HepG2 (cell line): Measurements from ENCODE around the gene FETUB. TPM values are rescaled to one million over a fixed set of nuclear protein-coding genes. Genes with fewer than 3 reads are reported as not detected.

ENCODE experiments used
- EHMT2 ChIP-seq: fragments of 200-600 bp; sonication (generic); IDR thresholded peaks from 2 replicates; pipeline ENCODE4 v1.7.0; 2017; ENCODE audit warnings: antibody characterized with exemption, low read depth, low read length, borderline replicate concordance
- FOXA3 ChIP-seq: IDR thresholded peaks from 2 replicates; pipeline ENCODE4 v1.6.1; 2016; ENCODE audit warnings: missing genetic modification reagents, missing compliant biosample characterization
- KAT7 ChIP-seq: IDR thresholded peaks from 2 replicates; pipeline ENCODE4 v1.6.1; 2018; ENCODE audit warnings: borderline replicate concordance, missing compliant biosample characterization
- MTA1 ChIP-seq: sonication (generic); formaldehyde crosslinking; IDR thresholded peaks from 2 replicates; pipeline ENCODE4 v1.4.0; 2020; ENCODE audit warnings: missing genetic modification reagents, mild to moderate bottlenecking, borderline replicate concordance
- NCOA1 ChIP-seq: sonication (generic); formaldehyde crosslinking; IDR thresholded peaks from 2 replicates; pipeline ENCODE4 v1.9.0; 2021; ENCODE audit warnings: missing genetic modification reagents
- NRL ChIP-seq: sonication (generic); formaldehyde crosslinking; IDR thresholded peaks from 2 replicates; pipeline ENCODE4 v1.5.0; 2020; ENCODE audit warnings: missing genetic modification reagents, mild to moderate bottlenecking, moderate library complexity, borderline replicate concordance
- RFXAP ChIP-seq: sonication (generic); formaldehyde crosslinking; IDR thresholded peaks from 2 replicates; pipeline ENCODE4 v1.4.0; 2020; ENCODE audit warnings: missing genetic modification reagents, borderline replicate concordance
- TAF1 ChIP-seq: sonication (generic); formaldehyde crosslinking; IDR thresholded peaks from 2 replicates; pipeline ENCODE4 v1.4.0; 2020; ENCODE audit warnings: missing genetic modification reagents
- ZNF670 ChIP-seq: sonication (generic); formaldehyde crosslinking; IDR thresholded peaks from 2 replicates; pipeline ENCODE4 v1.8.0; 2022; ENCODE audit warnings: mild to moderate bottlenecking, missing genetic modification reagents, borderline replicate concordance
- polyA plus RNA-seq, 8 experiments: library from polyadenylated mRNA; depleted of rRNA in 3 of 8; stranded (reverse) in 7 of 8; unstranded in 1 of 8; fragments of >200 nt; fragmentation: Illumina TruSeq in 4 of 8; extraction: Trizol in 4 of 8; gene quantifications; 2 replicates each; pipeline versions ENCODE4 v1.2.1 to v1.2.3, GENCODE V29; 2011 to 2016; ENCODE audit warnings: low read depth in 4 of 8, missing spikeins in 1 of 8, mixed read lengths in 1 of 8; ENCODE audit not compliant: insufficient read depth in 1 of 8
- total RNA-seq, 5 experiments: library from RNA; depleted of rRNA; stranded (reverse); fragments of >200 nt; fragmentation: Illumina TruSeq; extraction: Trizol; gene quantifications; 2 replicates each; pipeline ENCODE4 v1.2.3, GENCODE V29; 2016; ENCODE audit warnings: low read depth in 1 of 5
- TF ChIP-seq, protein P1 (sequence below): sonication (generic); formaldehyde crosslinking; IDR thresholded peaks from 2 replicates; pipeline ENCODE4 v1.5.1; 2020; ENCODE audit warnings: mild to moderate bottlenecking, missing genetic modification reagents, borderline replicate concordance
- TF ChIP-seq, protein P2 (sequence below): sonication (generic); formaldehyde crosslinking; IDR thresholded peaks from 2 replicates; pipeline ENCODE4 v1.5.0; 2020; ENCODE audit warnings: mild to moderate bottlenecking, missing genetic modification reagents
- TF ChIP-seq, protein P3 (sequence below): sonication (generic); formaldehyde crosslinking; conservative IDR thresholded peaks from 2 replicates; pipeline ENCODE4 v1.4.0; 2020; ENCODE audit warnings: missing genetic modification reagents
- TF ChIP-seq, protein P4 (sequence below): sonication (generic); IDR thresholded peaks from 2 replicates; pipeline ENCODE4 v1.6.1; 2016; ENCODE audit warnings: low read depth, borderline replicate concordance
- TF ChIP-seq, protein P5 (sequence below): sonication (generic); formaldehyde crosslinking; IDR thresholded peaks from 2 replicates; pipeline ENCODE4 v1.4.0; 2020; ENCODE audit warnings: low read depth, missing genetic modification reagents

The FETUB gene
- total and polyA plus RNA-seq, 2 of the 13 experiments (the other 11 are each of a cell fraction or from before 2014, with no cell fraction given) = 2.1 to 4.4 TPM

DNA sequence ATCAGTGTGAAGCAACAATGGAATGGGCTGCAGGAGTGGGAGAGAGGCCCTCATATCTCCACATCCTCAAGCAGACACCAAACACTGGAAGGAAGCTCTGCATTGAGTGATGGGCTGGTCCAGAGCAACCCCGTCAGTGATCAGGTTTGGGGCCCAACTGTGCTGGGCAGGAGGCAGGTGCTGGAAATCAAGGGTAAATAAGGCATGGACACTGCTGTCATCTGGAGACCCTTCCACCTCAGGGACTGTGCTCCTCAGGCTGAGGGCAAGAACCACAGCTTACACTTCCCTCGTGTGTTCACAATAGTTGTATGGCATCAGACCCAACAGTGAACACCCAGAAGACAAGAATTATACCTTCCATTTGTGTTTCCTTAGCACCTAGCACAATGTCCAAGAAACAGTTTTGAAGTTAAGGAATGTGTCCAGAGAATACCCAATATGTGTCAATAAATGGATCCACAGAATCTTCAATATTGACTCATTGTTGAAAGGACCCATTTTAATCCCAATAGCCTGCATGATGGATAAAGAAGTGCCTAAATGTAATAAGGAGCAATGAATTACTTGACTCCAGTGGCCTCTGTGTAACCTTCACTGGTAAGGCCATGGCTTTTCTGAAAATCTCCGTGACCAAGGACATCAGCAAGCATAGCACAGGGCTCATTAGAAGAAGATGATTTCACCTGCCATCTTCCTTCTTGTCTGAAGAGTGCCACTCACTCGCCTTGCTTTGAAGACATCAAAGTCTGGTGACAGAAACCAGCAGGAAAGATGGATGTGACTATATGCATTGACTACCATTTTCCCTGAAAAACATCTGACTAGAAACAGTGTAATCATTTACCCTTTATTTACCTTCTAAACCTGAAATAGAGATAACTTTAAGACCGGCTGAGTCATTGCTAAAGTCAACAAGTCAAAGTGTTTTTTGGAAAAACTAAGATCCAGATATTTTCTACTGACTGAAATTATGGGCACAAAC, 34.3 kb upstream of the FETUB start (continued):
- TF ChIP-seq, protein P1, sequence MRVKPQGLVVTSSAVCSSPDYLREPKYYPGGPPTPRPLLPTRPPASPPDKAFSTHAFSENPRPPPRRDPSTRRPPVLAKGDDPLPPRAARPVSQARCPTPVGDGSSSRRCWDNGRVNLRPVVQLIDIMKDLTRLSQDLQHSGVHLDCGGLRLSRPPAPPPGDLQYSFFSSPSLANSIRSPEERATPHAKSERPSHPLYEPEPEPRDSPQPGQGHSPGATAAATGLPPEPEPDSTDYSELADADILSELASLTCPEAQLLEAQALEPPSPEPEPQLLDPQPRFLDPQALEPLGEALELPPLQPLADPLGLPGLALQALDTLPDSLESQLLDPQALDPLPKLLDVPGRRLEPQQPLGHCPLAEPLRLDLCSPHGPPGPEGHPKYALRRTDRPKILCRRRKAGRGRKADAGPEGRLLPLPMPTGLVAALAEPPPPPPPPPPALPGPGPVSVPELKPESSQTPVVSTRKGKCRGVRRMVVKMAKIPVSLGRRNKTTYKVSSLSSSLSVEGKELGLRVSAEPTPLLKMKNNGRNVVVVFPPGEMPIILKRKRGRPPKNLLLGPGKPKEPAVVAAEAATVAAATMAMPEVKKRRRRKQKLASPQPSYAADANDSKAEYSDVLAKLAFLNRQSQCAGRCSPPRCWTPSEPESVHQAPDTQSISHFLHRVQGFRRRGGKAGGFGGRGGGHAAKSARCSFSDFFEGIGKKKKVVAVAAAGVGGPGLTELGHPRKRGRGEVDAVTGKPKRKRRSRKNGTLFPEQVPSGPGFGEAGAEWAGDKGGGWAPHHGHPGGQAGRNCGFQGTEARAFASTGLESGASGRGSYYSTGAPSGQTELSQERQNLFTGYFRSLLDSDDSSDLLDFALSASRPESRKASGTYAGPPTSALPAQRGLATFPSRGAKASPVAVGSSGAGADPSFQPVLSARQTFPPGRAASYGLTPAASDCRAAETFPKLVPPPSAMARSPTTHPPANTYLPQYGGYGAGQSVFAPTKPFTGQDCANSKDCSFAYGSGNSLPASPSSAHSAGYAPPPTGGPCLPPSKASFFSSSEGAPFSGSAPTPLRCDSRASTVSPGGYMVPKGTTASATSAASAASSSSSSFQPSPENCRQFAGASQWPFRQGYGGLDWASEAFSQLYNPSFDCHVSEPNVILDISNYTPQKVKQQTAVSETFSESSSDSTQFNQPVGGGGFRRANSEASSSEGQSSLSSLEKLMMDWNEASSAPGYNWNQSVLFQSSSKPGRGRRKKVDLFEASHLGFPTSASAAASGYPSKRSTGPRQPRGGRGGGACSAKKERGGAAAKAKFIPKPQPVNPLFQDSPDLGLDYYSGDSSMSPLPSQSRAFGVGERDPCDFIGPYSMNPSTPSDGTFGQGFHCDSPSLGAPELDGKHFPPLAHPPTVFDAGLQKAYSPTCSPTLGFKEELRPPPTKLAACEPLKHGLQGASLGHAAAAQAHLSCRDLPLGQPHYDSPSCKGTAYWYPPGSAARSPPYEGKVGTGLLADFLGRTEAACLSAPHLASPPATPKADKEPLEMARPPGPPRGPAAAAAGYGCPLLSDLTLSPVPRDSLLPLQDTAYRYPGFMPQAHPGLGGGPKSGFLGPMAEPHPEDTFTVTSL (CRISPR knock-in tag) = peak; percentile 94
- TF ChIP-seq, protein P2, sequence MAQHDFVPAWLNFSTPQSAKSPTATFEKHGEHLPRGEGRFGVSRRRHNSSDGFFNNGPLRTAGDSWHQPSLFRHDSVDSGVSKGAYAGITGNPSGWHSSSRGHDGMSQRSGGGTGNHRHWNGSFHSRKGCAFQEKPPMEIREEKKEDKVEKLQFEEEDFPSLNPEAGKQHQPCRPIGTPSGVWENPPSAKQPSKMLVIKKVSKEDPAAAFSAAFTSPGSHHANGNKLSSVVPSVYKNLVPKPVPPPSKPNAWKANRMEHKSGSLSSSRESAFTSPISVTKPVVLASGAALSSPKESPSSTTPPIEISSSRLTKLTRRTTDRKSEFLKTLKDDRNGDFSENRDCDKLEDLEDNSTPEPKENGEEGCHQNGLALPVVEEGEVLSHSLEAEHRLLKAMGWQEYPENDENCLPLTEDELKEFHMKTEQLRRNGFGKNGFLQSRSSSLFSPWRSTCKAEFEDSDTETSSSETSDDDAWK = no peak
- TF ChIP-seq RFXAP (CRISPR knock-in tag) (0 out of 2 replicates have a peak, but pooled peaks have one; percentile 50), NRL (no peak), FOXA3 (CRISPR knock-in tag) (peak; percentile 99), TAF1 (CRISPR knock-in tag) (0 out of 2 replicates have a peak, but pooled peaks have one; percentile 19), NCOA1 (CRISPR knock-in tag) (no peak), ZNF670 (CRISPR knock-in tag) (0 out of 2 replicates have a peak, but pooled peaks have one; percentile 71), MTA1 (CRISPR knock-in tag) (no peak), EHMT2 (peak; percentile 83), KAT7 (CRISPR knock-in tag) (peak; percentile 66)
- TF ChIP-seq, protein P3, sequence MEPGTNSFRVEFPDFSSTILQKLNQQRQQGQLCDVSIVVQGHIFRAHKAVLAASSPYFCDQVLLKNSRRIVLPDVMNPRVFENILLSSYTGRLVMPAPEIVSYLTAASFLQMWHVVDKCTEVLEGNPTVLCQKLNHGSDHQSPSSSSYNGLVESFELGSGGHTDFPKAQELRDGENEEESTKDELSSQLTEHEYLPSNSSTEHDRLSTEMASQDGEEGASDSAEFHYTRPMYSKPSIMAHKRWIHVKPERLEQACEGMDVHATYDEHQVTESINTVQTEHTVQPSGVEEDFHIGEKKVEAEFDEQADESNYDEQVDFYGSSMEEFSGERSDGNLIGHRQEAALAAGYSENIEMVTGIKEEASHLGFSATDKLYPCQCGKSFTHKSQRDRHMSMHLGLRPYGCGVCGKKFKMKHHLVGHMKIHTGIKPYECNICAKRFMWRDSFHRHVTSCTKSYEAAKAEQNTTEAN (CRISPR knock-in tag) = 0 out of 2 replicates have a peak, but pooled peaks have one; percentile 34
- TF ChIP-seq, protein P4, sequence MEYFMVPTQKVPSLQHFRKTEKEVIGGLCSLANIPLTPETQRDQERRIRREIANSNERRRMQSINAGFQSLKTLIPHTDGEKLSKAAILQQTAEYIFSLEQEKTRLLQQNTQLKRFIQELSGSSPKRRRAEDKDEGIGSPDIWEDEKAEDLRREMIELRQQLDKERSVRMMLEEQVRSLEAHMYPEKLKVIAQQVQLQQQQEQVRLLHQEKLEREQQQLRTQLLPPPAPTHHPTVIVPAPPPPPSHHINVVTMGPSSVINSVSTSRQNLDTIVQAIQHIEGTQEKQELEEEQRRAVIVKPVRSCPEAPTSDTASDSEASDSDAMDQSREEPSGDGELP = peak; percentile 89
- TF ChIP-seq, protein P5, sequence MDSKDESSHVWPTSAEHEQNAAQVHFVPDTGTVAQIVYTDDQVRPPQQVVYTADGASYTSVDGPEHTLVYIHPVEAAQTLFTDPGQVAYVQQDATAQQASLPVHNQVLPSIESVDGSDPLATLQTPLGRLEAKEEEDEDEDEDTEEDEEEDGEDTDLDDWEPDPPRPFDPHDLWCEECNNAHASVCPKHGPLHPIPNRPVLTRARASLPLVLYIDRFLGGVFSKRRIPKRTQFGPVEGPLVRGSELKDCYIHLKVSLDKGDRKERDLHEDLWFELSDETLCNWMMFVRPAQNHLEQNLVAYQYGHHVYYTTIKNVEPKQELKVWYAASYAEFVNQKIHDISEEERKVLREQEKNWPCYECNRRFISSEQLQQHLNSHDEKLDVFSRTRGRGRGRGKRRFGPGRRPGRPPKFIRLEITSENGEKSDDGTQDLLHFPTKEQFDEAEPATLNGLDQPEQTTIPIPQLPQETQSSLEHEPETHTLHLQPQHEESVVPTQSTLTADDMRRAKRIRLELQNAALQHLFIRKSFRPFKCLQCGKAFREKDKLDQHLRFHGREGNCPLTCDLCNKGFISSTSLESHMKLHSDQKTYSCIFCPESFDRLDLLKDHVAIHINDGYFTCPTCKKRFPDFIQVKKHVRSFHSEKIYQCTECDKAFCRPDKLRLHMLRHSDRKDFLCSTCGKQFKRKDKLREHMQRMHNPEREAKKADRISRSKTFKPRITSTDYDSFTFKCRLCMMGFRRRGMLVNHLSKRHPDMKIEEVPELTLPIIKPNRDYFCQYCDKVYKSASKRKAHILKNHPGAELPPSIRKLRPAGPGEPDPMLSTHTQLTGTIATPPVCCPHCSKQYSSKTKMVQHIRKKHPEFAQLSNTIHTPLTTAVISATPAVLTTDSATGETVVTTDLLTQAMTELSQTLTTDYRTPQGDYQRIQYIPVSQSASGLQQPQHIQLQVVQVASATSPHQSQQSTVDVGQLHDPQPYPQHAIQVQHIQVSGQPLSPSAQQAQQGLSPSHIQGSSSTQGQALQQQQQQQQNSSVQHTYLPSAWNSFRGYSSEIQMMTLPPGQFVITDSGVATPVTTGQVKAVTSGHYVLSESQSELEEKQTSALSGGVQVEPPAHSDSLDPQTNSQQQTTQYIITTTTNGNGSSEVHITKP (CRISPR knock-in tag) = 0 out of 2 replicates have a peak, but pooled peaks have one; percentile 39
